Motor neuron (in vitro differentiated cells): Measurements from ENCODE around the gene CEP97. TPM values are rescaled to one million over a fixed set of nuclear protein-coding genes. Genes with fewer than 3 reads are reported as not detected.

Experiments used
- ATAC-seq, 8 experiments: fragments of 200-7000 bp; cut with Tn5 transposase; replicated peaks in 6 of 8; 2 replicates each; pipeline ENCODE4 v1.8.0; 2021; ENCODE audit warnings: mild to moderate bottlenecking in 8 of 8, moderate library complexity in 8 of 8
- H3K27ac ChIP-seq, 2 donors: fragments of 250-450 bp; sonication (Bioruptor Pico); 2 replicates each; pipeline ENCODE4 v1.9.0; 2021; ENCODE audit warnings: antibody characterized with exemption in 2 of 2, mild to moderate bottlenecking in 2 of 2, moderate library complexity in 1 of 2
- H3K4me1 ChIP-seq, 2 donors: fragments of 250-450 bp; sonication (Bioruptor Pico); replicated peaks in 1 of 2; 2 replicates each; pipeline ENCODE4 v1.6.1; 2021; ENCODE audit warnings: antibody characterized with exemption in 2 of 2, mild to moderate bottlenecking in 2 of 2, moderate library complexity in 1 of 2
- H3K4me3 ChIP-seq, 5 donors: fragments of 250-450 bp; sonication (Bioruptor Pico); 2 replicates each; pipeline ENCODE4 v1.9.0; 2021; ENCODE audit warnings: antibody characterized with exemption in 5 of 5, mild to moderate bottlenecking in 5 of 5, moderate library complexity in 4 of 5
- WGBS, 10 experiments: fragments of 450-650 bp; shearing (Covaris generic); methylation state at CpG; one replicate each; pipeline ENCODE4 v1.0.0; 2022; 5-methylcytosine and 5-hydroxymethylcytosine counted together
- in situ Hi-C, 9 experiments: fragments of 400-800 bp; cut with MboI; loops; one replicate each; pipeline ENCODE4 v1.15.0; 2021; ENCODE audit warnings: low sequenced_read_pairs in 9 of 9, low pct_unique_long_range_greater_than_20kb in 2 of 9; ENCODE audit not compliant: unreplicated experiment in 9 of 9
- total RNA-seq, 8 experiments: library from RNA; unstranded; fragments of 300-600 nt; gene quantifications; 2 replicates each; pipeline versions ENCODE4 v1.2.3 to v1.2.4, GENCODE V29; 2022

The CEP97 gene
- total RNA-seq, 8 experiments from 2014 or later: 9.8 to 29.2 (median 24.1) TPM

GRCh38 chr3:101816215-101817149, 92.1 kb downstream of the CEP97 start:
- H3K4me1 ChIP-seq: peaks cover 0 to 3% of the 10 kb centered on the region in 2 donors
- in situ Hi-C loops: loop anchor here in 5 of 9 experiments (10.0 to 25.0 kb wide), 3 partner anchors 408 to 721 kb away; no protein-coding TSS in a partner anchor
- ATAC-seq: no peak
- no peak overlapping the region for H3K27ac ChIP-seq
- 40 to 100% (median 91%) methylated on average over 1 to 4 of the region's 4 CpGs; no CpG with 5 or more reads in 3 of the 10 experiments for WGBS, 10 experiments
- H3K4me3 ChIP-seq: no peak overlapping the region

- Histone ChIP-seq H3K4me1 (peaks cover 0 to 3% of the 10 kb centered on the region in 2 donors), H3K27ac (no peak overlapping the region), H3K4me3 (no peak overlapping the region)
- ATAC-seq: no peak
- 78 to 100% (median 86%) methylated on average over 1 to 5 of the region's 5 CpGs; no CpG with 5 or more reads in 5 of the 10 experiments for WGBS, 10 experiments
- in situ Hi-C loops: loop anchor here in 5 of 9 experiments (10.0 to 25.0 kb wide), 3 partner anchors 407 to 719 kb away; no protein-coding TSS in a partner anchor
Measured at GRCh38 chr3:101817992-101818391, 93.6 kb downstream of the CEP97 start.

- 73 to 100% (median 100%) methylated on average over 1 to 2 of the region's 2 CpGs; no CpG with 5 or more reads in 1 of the 10 experiments for WGBS, 10 experiments
- in situ Hi-C loops: loop anchor here in 5 of 9 experiments (10.0 to 25.0 kb wide), 3 partner anchors 405 to 718 kb away; no protein-coding TSS in a partner anchor
- no peaks in the 10 kb centered on the region for H3K4me1 ChIP-seq
Measured at GRCh38 chr3:101819649-101820206, 95.3 kb downstream of the CEP97 start.

More at GRCh38 chr3:101819649-101820206, 95.3 kb downstream of the CEP97 start:
- Histone ChIP-seq H3K4me3 (no peak overlapping the region), H3K27ac (no peak overlapping the region)
- no peak for ATAC-seq

Other genes with a start within 250 kb of the CEP97 start
- gene SENP7, start 211.4 kb upstream of the CEP97 start, total RNA-seq: 10 to 100 TPM in 7 of 8 experiments, 1 to 10 TPM in 1; 9.3 to 77.7 (median 43.7) TPM
- gene TRMT10C, start 162.7 kb upstream of the CEP97 start, total RNA-seq: 10 to 100 TPM; 22.9 to 55.4 (median 33.6) TPM
- 100 to 1,000 TPM in 5 of 8 experiments, 10 to 100 TPM in 3; 82.3 to 212 (median 110) TPM for gene PCNP, start 150.4 kb upstream of the CEP97 start, total RNA-seq
- 10 to 100 TPM; 15.4 to 95.9 (median 21.7) TPM for gene ZBTB11, start 47.5 kb upstream of the CEP97 start, total RNA-seq
- 1,000 to 10,000 TPM; 2,374 to 4,493 (median 3,318) TPM for gene RPL24, start 37.9 kb upstream of the CEP97 start, total RNA-seq
- 10 to 100 TPM; 12.9 to 23.5 (median 18.4) TPM for gene NXPE3, start 54.6 kb downstream of the CEP97 start, total RNA-seq
- 10 to 100 TPM in 4 of 8 experiments, 1 to 10 TPM in 2, under 1 TPM in 2; 0.54 to 21.0 (median 6.3) TPM for gene NFKBIZ, start 124.9 kb downstream of the CEP97 start, total RNA-seq